Endothelial cell of umbilical vein (primary cell): Measurements from ENCODE around the gene OSBPL8.

Source experiments
- CTCF ChIP-seq, 2 donors: IDR thresholded peaks; 1 replicate in 1 of 2; 2 replicates in 1 of 2; pipeline ENCODE4 v1.5.1; 2011; ENCODE audit warnings: low read length in 2 of 2, mild to moderate bottlenecking in 2 of 2, moderate library complexity in 2 of 2, control low read depth in 1 of 2, inconsistent platforms in 1 of 2, low read depth in 1 of 2; ENCODE audit not compliant: insufficient read depth in 1 of 2; ENCODE audit errors: extremely low read depth in 1 of 2
- EZH2 ChIP-seq: IDR thresholded peaks from 2 replicates; pipeline ENCODE4 v1.6.1; 2012; ENCODE audit warnings: borderline replicate concordance, low read depth, mild to moderate bottlenecking, moderate library complexity, low read length, inconsistent platforms; ENCODE audit not compliant: severe bottlenecking

DNA sequence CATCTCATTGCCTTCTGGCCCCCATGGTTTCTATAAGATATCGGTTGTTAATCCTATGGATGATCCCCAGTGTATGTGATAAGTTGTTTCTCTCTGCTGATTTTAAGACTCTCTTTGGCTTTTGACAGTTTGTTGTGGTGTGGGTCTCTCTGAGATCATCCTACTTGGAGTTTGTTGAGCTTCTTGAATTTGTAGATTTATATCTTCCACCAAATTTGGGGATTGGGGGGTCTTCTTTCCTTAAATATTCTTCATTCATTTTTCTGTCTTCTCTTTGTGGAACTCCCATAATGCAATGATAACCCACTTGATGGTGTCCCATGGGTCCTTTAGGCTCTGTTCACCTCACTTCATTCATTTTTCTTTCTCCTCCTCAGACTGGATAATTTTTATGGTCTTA, 191.3 kb downstream of the OSBPL8 start:
- TF ChIP-seq CTCF (IDR thresholded peaks at IDR 0.05; ENCODE audit: extremely low read depth in 1 of 2, insufficient read depth in 1 of 2, low read depth in 1 of 2, low read length in 2 of 2) (no peak), EZH2 (no peak)
